ENCODE results near the gene ADGRL1.

The ADGRL1 gene

DNA sequence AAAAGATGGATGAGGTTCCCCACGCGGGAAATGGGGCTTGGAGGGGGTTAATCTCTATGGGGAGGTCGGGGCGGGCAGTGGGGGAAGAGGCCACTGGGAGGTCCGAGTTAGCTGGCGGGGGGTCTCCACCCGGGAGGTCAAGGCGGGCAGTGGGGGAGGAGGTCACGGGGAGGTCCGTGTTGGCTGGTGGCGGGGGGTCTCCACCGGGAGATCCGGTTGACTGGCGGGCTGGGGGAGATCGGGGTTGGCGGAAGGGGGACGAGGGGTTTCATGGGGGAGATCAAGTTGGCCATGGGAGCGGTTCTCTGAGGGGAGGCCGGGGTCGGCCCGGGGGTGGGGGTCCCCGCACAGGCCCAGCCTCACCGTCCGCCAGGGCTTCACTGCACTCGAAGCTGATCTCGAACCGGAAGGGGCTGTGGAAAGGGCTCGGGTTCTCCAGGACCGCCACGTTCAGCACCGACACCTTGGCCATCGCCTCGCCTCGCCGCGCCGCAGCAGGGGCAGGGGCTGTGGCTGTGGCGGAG, 69.9 kb downstream of the ADGRL1 start:
- DNase-seq = peak in 1 of 2 experiments; percentile 71

DNA sequence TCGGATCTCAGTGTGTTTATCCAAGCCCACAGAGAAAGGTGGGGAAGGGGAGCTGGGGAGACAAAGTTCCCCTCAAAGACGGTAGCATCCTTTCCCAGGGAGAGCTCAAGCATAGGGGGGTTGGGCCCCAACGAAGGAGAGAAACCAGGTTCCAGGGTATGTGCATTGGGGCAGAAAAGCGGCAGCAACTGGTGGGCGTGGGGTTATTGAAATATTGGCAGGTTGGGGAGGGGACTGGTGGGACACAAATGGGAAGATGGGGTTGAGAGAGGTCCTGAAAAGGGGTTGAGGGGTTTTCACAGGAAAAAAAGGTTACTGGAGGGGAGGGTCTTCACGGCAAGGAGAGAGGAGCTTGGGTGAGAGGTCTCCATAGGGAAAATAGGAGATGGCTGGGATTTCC, 70.6 kb downstream of the ADGRL1 start:
- DNase-seq = no peak

DNA sequence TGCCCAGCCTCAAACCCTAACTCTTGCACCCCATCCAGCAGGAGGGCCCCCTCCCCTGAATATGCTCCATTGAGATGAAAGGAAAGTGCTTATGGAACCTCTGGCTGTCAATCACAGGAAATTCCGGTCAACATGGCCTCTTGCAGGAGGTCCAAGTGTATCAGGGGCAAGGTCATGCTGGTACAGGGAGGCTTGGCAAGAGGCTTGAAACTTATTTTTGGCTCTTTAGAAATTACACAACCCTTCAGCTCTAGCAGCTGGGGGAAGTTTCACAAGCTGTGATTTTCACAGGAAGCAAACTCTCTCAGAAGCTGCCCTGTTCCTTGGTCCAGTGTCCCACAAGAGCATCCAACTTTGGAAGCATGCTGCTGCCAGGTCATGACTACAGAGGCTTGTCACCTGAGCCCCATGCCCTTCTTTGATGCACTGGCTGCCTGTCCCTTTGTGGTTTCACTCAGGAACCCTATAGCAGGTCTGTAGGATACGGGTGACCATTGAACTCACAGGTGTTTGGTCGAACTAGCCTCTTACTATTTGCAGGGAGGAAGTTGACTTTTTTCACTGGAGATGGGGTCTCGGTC, 78.0 kb downstream of the ADGRL1 start:
- no peak for DNase-seq

DNA sequence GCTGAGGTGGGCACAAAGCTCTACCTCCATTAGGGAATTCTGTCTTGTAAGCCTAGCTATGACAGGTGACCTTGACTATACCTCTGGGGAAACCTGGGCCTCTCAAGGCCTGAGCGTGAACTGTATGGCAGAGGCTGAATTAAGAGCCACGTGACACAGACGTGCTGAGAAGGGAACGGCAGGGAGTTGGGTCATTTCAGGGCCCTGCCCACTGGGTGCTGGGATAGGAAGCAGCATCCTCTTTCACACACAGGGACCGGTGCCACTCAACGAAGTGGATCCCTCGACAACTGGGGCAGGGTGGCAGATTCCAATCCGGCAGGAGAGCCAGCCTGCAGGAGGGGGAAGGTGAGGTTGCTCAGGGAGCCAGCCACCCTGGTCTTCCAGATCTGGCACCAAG, 78.8 kb downstream of the ADGRL1 start:
- DNase-seq = no peak

DNA sequence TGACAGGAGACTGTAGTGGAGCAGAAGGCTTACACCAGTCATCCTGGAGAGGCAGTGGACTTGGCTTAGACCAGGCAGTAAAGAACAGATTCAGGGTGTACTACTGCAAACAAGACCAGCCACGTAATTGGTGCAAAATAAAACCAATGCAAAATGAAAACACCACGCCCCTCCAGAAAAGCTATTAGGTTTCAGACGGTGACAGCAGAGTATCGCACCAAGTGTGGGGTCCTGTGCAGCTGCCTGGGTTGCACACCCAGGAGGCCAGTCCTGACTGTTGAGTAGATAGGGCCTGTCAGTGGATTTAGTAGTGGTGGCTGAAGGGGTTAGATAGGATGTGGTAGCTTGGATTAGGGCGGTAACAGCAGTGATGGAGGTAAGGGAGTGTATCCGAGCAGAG, 83.0 kb downstream of the ADGRL1 start:
- no peak for DNase-seq

DNA sequence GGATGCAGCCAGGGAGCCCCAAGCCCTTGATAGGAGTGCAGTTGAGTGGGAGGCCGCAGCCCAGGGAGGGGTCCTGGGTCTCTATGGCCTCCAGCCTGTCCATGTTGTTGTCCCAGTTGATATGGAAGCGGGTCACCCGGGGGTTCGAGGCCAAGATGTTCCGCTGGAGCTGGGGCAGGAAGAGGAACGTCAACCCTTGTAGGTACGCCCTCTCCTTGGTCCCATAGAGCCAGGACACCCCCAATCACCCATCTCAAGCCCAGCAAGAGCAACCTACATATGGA, 85.5 kb downstream of the ADGRL1 start:
- DNase-seq = no peak

DNA sequence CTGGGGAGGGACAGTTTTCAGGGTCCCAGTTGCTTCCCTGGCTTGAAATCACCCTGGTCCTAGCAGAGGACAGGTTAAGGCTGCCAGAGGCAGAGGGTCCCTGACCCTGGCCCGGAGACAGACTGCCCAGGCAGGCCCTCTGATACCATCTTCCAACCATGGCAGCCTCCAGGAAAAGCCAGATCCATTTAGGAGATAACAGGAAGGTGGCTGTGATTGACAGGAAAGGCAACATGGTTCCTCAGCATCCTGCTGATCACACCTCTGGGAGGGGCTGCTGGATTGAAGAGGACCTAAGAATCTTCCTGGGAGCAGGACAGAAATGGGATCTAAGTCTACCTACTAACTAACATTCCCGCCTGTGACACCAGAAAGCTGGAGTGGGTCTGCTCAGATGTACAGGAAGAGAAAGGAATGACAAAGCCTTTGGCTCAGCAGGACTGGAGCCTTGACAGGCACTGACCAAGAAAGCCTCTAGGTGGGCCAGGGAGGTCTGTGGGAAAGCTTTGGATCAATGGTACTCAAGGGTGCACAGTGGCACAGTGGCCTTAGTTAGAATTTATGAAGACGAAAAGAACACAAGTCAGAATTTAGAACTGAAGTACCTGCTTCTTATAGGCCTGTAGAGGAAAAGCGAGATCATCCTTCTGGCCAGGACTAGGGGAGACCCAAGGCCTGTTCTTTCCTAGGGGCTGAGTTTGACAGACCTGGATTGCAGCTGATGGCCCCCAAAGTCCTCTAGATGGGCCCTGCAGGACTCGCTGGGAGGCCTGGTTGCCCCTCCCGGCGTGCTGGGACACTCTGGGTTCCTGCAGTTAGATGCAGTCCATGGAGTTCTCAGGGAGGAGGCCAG, 86.1 kb downstream of the ADGRL1 start:
- no peak for DNase-seq

DNA sequence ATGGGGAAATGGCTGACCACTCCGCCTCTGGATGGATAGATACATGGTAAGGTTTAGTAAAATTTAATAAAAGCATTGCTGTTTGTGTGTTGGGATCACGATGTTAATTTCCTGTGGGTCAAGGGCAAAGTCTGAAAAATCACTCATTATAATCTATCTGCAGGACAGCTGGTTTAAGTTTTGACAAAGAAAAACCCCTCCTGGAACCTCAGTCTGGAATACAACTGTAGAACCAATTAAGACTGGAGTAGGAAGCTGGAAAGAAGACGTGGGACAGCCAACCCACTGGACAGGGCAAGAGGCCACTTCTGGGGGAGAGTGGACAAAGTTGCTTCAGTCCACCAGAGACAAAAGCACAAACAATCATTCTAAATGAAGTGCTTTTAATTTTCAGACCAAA, 86.8 kb downstream of the ADGRL1 start:
- no peak for DNase-seq

DNA sequence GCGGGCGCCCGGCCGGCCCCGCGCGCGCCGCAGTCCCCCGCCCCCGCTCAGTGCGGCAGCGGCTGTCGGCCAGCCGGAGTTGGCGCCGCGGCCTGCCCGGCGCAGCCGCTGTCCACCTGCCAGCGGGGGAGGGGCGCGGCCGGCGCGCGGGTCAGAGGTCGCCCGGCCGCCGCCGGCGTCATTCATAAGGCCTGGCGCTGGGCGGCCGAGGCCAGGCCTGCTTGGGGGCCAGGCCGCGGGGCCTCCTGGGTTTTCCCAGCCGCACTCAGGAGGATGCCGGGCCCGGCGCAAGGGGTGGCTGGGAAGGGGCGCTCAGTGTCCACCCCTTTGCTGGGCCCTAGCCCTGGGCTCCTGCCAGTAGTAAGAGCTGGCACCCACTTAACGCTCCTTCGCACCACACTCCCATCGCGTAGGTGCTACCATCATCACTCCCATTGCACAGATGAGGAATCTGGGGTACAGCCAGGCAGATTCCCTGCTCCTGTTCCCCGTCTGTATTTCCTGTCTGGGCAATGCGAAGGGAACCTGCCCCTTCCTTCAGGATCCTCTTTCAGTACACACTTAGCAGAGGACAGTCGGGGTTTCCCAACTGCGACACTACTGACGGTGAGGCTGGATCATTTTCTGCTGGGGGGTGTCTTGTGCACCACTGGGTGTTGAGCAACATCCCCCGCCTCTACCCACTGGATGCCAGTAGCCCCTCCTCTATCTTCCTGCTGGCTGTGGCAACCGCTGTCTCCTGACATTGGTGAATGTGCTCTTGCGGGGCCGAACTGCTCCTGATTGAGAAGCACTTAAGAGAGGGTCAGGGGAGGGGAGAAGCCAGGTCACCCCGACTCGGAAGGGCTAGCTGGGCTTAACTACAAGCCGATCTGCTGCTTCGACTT, 87.6 kb downstream of the ADGRL1 start:
- DNase-seq = peak; percentile 86 to 89

DNA sequence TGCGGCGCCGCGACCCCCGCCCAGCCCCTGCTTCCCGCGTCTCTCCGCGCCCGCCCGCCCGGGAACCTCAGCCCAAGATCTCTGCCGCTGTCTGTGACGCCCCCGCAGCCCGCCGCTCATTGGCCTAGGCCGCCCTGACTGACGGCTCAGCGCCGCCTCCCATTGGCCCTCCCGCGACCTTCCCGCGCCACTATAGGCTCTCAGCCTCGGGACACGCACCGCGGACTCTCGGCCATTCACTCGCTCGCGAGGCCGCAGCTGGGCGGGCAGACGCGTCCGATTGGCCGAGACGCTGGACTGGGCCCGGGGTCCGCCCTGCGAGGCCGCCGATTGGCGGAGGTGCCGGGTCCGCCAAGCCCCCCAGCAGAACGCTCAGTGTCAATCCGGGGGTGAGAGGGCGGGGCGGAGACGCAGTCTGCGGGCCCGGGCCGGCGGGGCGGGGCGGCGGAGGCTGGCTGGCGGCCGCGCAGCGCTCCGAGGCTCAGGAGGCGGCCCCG, 88.3 kb downstream of the ADGRL1 start, which contains the start of gene PRKACA:
PRKACA (minus strand) TSS at position 95 of the 497 bp plus-strand sequence. CDS start 215 bp downstream, outside the sequence.
- DNase-seq = peak; percentile 95 to 96

DNA sequence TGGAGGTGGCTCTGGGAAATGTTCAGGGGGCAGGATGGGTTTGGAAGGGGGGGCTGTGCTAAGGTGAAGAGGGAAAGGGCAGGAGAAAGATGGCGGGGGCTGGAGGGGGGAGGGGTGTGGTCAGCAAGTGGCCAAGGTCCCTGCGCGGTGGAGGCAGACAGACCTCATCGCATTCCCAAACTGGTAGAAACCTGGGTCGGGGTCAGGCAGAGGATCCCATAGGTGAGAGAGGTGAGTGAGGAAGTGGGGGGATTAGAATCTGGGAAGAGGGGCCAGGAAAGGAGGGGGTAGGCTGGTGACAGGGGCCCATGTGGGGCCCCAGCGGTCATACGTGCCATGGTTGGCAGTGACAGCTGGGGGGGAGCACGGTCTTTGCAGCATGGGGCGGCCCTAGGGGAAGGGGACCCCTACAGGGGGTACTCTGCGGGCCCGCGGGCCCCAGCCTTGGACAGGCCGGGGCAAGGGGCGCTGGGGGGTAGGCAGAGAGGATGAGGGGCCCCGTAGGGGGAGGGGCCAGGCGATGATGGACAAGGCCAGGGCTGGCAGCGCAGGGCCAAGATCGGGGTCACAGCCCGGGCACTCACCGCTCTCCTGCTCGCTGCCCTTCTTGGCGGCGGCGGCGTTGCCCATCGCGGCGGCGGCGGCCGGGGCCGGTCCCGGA, 88.9 kb downstream of the ADGRL1 start:
- no peak for DNase-seq

DNA sequence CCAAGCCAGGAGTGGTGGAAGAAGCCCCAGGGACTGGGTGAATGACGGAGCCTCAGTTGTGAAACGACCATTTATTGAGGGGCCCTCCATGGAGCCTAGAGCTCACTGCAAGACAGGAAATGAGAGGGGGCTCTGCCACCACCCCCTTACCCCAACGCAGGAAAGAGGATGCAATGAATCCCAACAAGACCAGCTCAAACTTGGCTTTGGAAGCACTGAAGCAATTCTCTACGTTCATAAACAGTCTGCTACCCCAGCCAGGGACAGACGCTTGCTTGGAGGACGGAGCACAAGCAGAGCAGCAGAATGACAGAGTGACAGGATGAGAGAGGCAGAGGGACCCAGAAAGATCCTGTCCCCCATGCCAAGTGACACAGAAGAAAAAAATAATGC, 89.4 kb downstream of the ADGRL1 start:
- no peak for DNase-seq

DNA sequence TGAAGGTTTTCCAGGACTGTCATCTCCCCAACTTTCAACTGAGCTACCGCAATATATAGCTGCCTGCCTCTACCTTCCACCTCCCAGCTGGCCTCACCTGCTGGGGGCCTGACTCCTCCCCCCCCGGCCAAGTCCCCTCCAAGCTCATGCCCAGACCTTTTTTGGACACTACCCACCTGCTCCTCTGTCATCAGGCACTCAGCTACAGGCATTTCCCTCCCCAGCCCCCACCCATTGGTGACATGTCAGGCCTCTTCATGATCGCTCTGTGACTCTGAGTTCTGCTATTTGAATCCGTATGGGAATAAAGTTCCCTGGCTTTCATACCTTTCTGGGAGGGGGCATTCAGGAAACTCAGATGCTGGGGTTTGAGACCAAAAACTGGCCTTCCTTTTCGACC, 90.2 kb downstream of the ADGRL1 start:
- DNase-seq = no peak

DNA sequence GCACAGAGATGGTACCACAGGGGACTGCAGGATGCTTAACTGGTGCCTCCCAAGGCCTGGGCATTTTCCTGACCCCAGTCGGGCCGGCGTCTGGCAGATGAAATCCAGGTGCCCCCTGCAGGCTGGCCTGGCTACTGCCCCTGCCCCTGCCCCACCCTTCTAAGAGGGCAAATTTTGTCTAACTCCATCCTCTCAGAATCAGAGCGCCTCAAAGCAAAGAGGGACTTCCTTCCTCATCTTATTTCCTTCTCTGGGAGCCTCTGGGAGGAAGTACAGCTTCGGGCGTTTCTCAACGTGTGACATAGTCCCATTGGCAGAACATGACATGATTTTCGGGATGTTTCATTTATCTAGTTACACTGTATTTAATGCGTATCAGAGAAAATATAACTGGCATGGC, 91.1 kb downstream of the ADGRL1 start:
- DNase-seq = peak; percentile 53 to 62

DNA sequence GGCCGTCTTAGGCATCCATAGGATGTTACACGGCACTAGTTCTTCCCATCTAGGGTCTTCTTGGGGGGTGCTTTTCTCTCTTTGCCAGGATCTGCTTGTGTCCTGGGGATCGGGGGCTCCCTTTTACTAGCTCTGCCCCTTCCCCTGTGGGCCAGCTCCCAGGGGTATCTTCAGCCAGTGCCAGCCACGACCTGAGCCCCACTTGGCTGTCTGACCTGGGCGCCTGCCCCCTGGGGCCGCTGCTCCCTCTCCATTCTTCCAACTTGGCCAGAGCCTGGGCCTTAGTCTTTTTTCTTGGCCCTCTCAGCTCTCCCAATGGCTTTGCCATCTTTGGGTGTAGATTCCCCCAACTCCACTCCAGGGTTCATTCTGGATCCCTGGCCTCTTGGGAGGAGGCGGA, 91.5 kb downstream of the ADGRL1 start:
- DNase-seq = no peak

DNA sequence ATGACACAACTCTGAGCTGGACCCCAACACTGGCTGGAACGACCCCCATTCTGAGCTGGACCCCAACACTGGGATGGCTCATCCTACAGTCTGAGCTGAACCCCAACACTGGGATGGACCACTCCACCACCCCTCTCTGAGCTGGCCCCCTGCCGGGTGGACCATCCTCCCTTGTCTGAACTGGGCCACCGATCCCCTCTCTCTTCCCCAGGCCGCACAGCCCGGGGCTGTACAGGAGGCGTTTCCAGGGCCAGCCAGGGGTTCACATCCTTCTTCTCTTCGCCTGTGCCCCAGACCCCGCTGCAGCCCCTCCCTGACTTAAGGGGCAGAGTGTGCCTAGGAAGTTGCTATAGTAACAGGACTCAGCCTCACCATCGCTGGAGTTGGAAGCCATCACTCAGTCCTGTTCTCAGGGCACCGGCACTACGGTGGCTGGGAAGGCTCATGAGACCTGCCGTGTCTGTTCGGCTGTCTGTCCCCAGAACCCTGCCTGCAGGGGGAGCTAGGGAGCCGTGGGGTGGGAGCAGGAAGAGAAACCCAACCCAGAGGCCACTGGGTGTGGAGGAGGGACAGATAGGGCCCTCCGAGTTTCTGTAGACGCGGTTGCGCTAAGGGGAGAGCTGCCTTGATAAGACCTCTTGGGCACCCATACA, 92.1 kb downstream of the ADGRL1 start:
- peak; percentile 85 to 91 for DNase-seq

DNA sequence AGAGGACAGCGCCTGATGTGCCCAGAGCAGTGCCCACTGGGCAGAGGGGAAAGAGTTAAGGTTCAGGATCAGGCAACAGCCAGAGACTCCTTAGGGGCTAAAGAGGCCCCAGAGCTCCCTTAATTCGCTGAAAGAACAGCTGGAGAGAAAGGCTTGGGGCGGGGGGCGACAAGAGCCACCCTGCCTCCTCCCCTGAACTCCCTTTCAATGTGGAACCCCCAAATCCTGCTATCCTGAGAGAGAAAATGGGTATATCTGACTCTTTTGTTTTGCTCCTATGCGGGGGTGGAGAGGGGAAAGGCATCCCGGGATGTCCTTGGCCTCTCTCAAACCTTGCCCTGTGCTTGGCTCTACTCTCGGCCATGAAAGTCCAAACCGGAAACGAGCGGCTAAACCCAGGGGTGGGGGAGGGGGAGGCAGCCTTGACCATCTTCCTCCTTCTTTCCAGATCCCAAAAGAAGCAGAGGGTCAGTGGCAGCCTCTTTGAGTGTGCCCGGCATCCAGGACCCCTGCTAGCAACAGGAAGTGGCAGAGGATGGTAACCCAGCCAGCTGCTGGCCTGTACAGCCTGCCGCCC, 93.1 kb downstream of the ADGRL1 start:
- DNase-seq = no peak

DNA sequence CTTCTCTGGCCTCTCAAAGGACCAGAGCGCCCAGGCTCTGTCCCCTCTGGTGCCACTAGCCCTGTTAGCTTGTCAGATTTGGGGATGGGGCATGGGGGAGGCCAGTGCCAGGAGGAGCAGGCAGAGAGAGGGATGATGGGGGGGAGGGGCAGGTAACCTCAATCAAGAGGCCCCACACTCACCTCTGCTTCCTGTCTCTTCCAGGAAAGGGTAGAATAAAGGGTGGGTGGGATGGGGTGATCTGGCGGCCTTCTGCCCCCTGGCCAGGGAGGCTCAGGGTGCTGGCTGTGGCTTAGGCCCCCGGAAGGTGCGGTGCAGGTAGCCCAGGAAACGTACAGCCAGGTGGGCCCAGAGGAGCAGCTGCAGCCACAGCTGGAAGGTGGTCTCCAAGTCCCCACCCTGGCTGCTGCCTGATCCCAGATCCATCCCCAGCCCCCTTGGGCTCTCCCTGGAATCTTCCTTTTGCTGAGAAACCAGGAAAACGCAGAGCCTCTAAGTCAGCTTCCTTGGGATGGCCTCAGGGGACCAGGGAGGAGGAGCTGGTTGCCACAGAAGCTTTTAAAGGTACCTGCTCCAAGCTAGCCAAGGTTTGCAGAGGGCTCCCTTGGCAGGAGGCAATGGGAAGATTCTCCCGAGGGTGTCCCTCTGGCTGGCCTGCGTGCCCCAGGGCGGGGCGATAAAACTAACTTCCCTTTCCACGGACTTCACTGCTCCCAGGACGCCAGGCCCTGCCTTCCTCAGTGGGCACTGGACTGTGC, 93.7 kb downstream of the ADGRL1 start:
- DNase-seq = no peak

DNA sequence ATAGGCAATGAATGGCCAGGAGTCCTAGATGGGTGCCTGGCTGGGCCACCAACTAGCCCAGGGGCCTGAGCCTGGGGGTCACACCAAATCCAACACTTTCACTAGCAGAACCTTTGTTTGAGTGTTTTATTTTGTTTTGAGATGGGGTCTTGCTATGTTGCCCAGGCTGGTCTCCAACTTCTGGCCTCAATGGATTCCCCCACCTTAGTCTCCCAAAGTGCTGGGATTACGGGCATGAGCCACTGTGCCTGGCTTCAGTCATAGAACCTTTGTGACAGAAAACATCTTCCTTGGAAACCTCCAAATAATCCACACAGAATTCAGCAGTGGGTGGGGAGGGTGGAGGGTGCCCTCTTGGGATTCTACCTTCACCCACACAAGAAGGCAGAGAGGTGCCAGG, 94.5 kb downstream of the ADGRL1 start:
- DNase-seq = no peak

DNA sequence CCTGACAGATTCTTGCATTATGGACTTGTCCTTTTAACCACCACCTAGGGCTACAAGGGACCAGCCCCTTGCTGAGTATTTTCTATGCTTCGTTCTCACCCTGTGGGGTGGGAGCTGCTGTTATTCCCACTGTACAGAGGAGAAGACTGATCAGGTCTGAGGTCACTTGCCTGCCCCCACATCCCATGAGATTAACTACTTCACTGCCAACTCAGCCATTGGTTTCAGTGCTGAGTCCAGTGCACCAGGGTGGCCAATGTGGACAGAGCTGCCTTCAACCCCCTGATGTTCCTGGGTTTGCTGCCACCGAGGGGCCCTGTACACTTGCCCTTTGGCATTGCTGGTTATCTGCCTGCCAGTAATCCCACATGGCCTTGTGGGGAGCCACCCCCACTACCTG, 95.3 kb downstream of the ADGRL1 start:
- no peak for DNase-seq

Data from Kasumi-1 (cell line).